Lung (tissue), 12 donors: ENCODE results near the gene PEX11G. TPM values are rescaled to one million over a fixed set of nuclear protein-coding genes. Genes with fewer than 3 reads are reported as not detected.

ENCODE experiments used
- ATAC-seq: fragments of 200-7000 bp; cut with Tn5 transposase; one replicate; pipeline ENCODE4 v1.9.1; 2020; ENCODE audit warnings: moderate number of reproducible peaks; ENCODE audit not compliant: insufficient read depth, low FRiP score
- DNase-seq, 3 donors: peaks; one replicate each; pipeline ENCODE4 v3.0.0-alpha.2; 2013 to 2017
- H3K27ac ChIP-seq, 2 donors: one replicate each; pipeline ENCODE4 v1.5.1; 2013; ENCODE audit warnings: mild to moderate bottlenecking in 2 of 2, moderate library complexity in 2 of 2, control low read depth in 1 of 2, inconsistent platforms in 1 of 2, low read depth in 1 of 2, low read length in 1 of 2
- H3K27me3 ChIP-seq, 3 donors: one replicate each; pipeline ENCODE4 v1.5.1; 2013; ENCODE audit warnings: low read length in 2 of 3; ENCODE audit not compliant: control insufficient read depth in 3 of 3, insufficient read depth in 3 of 3
- H3K36me3 ChIP-seq, 4 donors: one replicate each; pipeline ENCODE4 v1.5.1; 2013; ENCODE audit warnings: low read length in 4 of 4, mild to moderate bottlenecking in 1 of 4, moderate library complexity in 1 of 4; ENCODE audit not compliant: control insufficient read depth in 4 of 4, insufficient read depth in 4 of 4
- H3K4me1 ChIP-seq, 5 donors: one replicate each; pipeline ENCODE4 v1.5.1; 2013; ENCODE audit warnings: low read length in 5 of 5, mild to moderate bottlenecking in 2 of 5, moderate library complexity in 1 of 5; ENCODE audit not compliant: control insufficient read depth in 5 of 5, insufficient read depth in 5 of 5
- H3K4me3 ChIP-seq: one replicate; pipeline ENCODE4 v1.5.1; 2013; ENCODE audit warnings: mild to moderate bottlenecking, control low read depth, moderate library complexity
- H3K9ac ChIP-seq, 2 donors: one replicate each; pipeline ENCODE4 v1.5.1; 2013; ENCODE audit warnings: low read length in 2 of 2, control low read depth in 1 of 2; ENCODE audit not compliant: insufficient read depth in 1 of 2
- H3K9me3 ChIP-seq, 4 donors: one replicate each; pipeline ENCODE4 v1.5.1; 2013; ENCODE audit warnings: low read length in 3 of 4, mild to moderate bottlenecking in 1 of 4, moderate library complexity in 1 of 4; ENCODE audit not compliant: control insufficient read depth in 4 of 4, insufficient read depth in 3 of 4
- WGBS, 2 donors: extraction: QIAGEN DNeasy Blood & Tissue Kit; methylation state at CpG; one replicate each; pipeline ENCODE4 v1.1.7; 2013; 5-methylcytosine and 5-hydroxymethylcytosine counted together
- polyA plus RNA-seq, 2 donors: library from polyadenylated mRNA; stranded (reverse); fragments of 200-250 nt; gene quantifications; one replicate each; pipeline ENCODE4 v1.2.1, GENCODE V29; 2013
- total RNA-seq, 2 donors: library from RNA; depleted of rRNA in 1 of 2; stranded (reverse); fragments of >200 nt in 1 of 2; gene quantifications; one replicate each; pipeline ENCODE4 v1.2.1, GENCODE V29; 2014 to 2021
- TF ChIP-seq, protein P1 (sequence below): IDR thresholded peaks from 2 replicates; pipeline ENCODE4 v1.5.1; 2012; ENCODE audit warnings: mild to moderate bottlenecking; ENCODE audit errors: control extremely low read depth, extremely low read depth
- donor health status: control.
- donor health status: control.
- donor health status: Bipolar disorder and iron deficiency.
- donor health status: healthy.
- donor health status: DM: yes; HTN: yes; CAD: no.

Gene PEX11G
- total and polyA plus RNA-seq, 4 donors: 4.1 to 11.1 (median 7.5) TPM

DNA sequence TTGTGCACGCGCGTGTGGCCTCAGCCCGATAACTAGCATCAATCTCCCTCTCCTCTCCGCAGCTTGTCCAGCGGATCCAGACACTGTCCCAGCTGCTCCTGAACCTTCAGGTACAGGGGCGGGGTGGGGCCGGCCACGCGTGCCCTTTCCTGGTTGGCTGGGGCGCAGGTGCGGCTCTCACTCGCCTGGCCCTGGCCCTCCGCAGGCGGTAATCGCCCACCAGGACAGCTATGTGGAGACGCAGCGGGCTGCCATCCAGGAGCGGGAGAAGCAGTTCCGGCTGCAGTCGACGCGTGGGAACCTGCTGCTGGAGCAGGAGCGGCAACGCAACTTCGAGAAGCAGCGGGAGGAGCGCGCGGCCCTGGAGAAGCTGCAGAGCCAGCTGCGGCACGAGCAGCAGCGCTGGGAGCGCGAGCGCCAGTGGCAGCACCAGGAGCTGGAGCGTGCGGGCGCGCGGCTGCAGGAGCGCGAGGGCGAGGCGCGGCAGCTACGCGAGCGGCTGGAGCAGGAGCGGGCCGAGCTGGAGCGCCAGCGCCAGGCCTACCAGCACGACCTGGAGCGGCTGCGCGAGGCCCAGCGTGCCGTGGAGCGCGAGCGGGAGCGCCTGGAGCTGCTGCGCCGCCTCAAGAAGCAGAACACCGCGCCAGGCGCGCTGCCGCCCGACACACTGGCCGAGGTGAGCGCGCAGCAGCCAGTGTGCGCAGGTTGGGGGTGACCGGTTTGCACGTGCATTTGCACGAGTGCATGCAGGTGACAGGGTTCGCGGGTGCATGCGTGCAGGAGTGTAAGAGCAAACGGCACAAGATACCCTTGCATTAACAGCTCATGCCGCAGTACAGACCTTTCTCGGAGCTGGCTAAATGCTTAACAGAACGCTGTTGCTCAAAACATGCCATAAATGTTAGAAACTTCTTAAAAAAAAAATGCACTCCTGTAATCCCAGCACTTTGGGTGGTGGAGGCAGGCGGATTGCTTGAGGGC lies 21.5 kb downstream of the PEX11G start:
- Histone ChIP-seq H3K27me3 (no peaks in the 10 kb centered on the region), H3K4me3 (no peak overlapping the region), H3K36me3 (peaks cover 3 to 70% (median 7%) of the 10 kb centered on the region in 4 donors), H3K9ac (no peak overlapping the region), H3K9me3 (no peaks in the 10 kb centered on the region), H3K4me1 (no peaks in the 10 kb centered on the region), H3K27ac (no peak overlapping the region)
- DNase-seq (no peak), ATAC-seq (no peak)
- TF ChIP-seq, protein P1, sequence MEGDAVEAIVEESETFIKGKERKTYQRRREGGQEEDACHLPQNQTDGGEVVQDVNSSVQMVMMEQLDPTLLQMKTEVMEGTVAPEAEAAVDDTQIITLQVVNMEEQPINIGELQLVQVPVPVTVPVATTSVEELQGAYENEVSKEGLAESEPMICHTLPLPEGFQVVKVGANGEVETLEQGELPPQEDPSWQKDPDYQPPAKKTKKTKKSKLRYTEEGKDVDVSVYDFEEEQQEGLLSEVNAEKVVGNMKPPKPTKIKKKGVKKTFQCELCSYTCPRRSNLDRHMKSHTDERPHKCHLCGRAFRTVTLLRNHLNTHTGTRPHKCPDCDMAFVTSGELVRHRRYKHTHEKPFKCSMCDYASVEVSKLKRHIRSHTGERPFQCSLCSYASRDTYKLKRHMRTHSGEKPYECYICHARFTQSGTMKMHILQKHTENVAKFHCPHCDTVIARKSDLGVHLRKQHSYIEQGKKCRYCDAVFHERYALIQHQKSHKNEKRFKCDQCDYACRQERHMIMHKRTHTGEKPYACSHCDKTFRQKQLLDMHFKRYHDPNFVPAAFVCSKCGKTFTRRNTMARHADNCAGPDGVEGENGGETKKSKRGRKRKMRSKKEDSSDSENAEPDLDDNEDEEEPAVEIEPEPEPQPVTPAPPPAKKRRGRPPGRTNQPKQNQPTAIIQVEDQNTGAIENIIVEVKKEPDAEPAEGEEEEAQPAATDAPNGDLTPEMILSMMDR: no peak
- WGBS, 2 donors: 98% methylated on average over 86 of the region's 86 CpGs

DNA sequence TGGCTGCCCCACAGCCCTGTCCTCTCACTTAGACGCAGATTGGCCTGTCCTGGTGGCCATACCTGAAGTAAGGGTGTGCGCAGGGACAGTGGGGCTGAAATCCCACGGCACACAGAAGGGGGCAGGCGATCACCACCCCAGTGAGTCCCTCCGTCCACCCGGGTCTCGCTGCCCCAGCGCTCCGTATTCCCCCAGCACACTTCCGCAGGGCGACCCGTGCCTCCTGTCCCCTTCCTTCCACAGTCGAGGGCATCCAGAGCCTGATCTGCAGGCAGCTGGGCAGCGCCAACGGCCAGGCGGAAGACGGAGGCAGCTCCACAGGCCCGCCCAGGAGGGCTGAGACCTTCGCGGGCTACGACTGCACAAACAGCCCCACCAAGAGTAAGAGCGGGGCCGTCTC lies 25.3 kb downstream of the PEX11G start:
- Histone ChIP-seq H3K27me3 (no peaks in the 10 kb centered on the region), H3K4me1 (no peaks in the 10 kb centered on the region), H3K9ac (no peak overlapping the region), H3K36me3 (peaks cover 8 to 62% (median 14%) of the 10 kb centered on the region in 4 donors), H3K27ac (no peak overlapping the region), H3K9me3 (no peaks in the 10 kb centered on the region), H3K4me3 (no peak overlapping the region)
- 96 to 97% methylated on average over 14 to 23 of the region's 23 CpGs for WGBS, 2 donors
- TF ChIP-seq, protein P1: no peak
- DNase-seq (no peak), ATAC-seq (no peak)

DNA sequence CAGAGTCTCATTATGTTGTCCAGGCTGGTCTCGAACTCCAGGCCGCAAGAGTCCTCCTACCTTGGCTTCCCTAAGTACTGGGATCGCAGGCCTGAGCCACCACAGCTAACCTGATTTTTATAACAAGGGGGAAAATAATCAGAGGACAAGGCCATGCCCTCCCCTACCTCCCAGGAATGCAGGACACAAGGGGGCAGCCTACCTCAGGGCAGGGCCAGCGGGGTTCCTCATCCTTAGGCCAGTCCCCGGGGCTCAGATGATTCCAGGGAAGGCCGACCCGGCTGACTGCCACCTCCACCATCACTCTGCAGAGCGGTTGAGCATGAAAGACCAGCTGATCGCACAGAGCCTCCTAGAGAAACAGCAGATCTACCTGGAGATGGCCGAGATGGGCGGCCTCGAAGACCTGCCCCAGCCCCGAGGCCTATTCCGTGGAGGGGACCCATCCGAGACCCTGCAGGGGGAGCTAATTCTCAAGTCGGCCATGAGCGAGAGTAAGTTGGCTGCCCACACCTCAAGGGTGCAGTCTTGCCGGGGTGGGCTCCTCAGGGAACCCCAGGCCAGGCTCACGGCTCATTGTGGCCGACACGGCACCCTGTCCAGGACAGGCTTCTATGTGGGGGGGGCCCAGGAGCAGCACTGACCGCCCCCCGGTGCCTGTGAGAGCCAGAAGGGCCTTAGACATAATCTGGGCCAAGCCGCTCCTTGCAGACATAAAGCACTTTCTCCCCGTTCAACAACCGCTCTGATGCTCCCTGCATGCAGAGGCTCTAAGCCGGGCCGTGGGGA lies 26.8 kb downstream of the PEX11G start:
- no peaks in the 10 kb centered on the region for H3K27me3 ChIP-seq
- no peaks in the 10 kb centered on the region for H3K9me3 ChIP-seq
- H3K4me1 ChIP-seq: no peaks in the 10 kb centered on the region
- no peak overlapping the region for H3K9ac ChIP-seq
- 92% methylated on average over 28 of the region's 28 CpGs for WGBS, 2 donors
- no peak overlapping the region for H3K27ac ChIP-seq
- peaks cover 8 to 55% (median 14%) of the 10 kb centered on the region in 4 donors for H3K36me3 ChIP-seq
- H3K4me3 ChIP-seq: no peak overlapping the region
- TF ChIP-seq, protein P1: no peak
- DNase-seq (no peak), ATAC-seq (no peak)
